HCT116 (cell line): ENCODE measurements around the gene C2orf74. TPM values are rescaled to one million over a fixed set of nuclear protein-coding genes. Genes with fewer than 3 reads are reported as not detected.

ENCODE experiments used
- ATAC-seq: fragments of 200-7000 bp; cut with Tn5 transposase; 2 replicates; pipeline ENCODE4 v1.9.1; 2020; ENCODE audit warnings: mild to moderate bottlenecking, moderate library complexity
- BruUV-seq: library from RNA; stranded (reverse); fragments of 400-500 nt; replicated peaks from 2 replicates; lab custom pipeline; 2021; lab: Mats Ljungman, UMichigan
- CTCF ChIA-PET: fragments of 300-600 bp; sonication (Branson Sonifier 250); formaldehyde crosslinking; loops from one replicate; lab custom pipeline; 2021; ENCODE audit warnings: antibody characterized with exemption; lab: Charles Lee
- POLR2A ChIA-PET: fragments of 300-600, 350-600 bp; sonication (Branson Sonifier 250); formaldehyde crosslinking; loops from one replicate; lab custom pipeline; 2021; ENCODE audit warnings: antibody characterized with exemption; lab: Charles Lee
- RAD21 ChIA-PET, 2 experiments: fragments of 300-600 bp; sonication (Branson Sonifier 250); formaldehyde crosslinking; loops; one replicate each; lab custom pipeline; 2023; ENCODE audit warnings: low total read pairs in 2 of 2; ENCODE audit not compliant: uncharacterized antibody in 2 of 2, unreplicated experiment in 2 of 2, low non-redundant PET in 1 of 2; lab: Charles Lee
- DNase-seq: peaks from one replicate; pipeline ENCODE4 v3.0.0-alpha.2; 2010; ENCODE audit warnings: low read depth, low spot score
- H2AFZ ChIP-seq: fragments of 200-600 bp; shearing (Covaris generic), sonication (generic); 2 replicates; pipeline ENCODE4 v1.6.1; 2017; ENCODE audit warnings: low read depth, mixed run types, mixed read lengths, antibody characterized with exemption, low read length; ENCODE audit not compliant: poor library complexity, severe bottlenecking
- H3K27ac ChIP-seq: 2 replicates; pipeline ENCODE4 v1.5.1; 2012; ENCODE audit warnings: low read depth, low read length
- H3K27me3 ChIP-seq: fragments of 200-600 bp; sonication (generic); 2 replicates; pipeline ENCODE4 v1.6.1; 2016; ENCODE audit warnings: mixed run types, low read length, mixed read lengths; ENCODE audit not compliant: insufficient read depth
- H3K36me3 ChIP-seq, 2 experiments: fragments of 200-500 bp in 1 of 2; fragments of 200-600 bp in 1 of 2; sonication (Bioruptor generic) in 1 of 2; sonication (generic) in 1 of 2; 2 replicates each; pipeline versions ENCODE4 v1.5.1 to v1.6.1; 2014 to 2016; ENCODE audit warnings: low read length in 2 of 2, inconsistent platforms in 1 of 2, mixed read lengths in 1 of 2, mixed run types in 1 of 2; ENCODE audit not compliant: insufficient read depth in 2 of 2, control insufficient read depth in 1 of 2
- H3K4me1 ChIP-seq, 2 experiments: fragments of 200-600 bp in 1 of 2; sonication (generic) in 1 of 2; 2 replicates each; pipeline versions ENCODE4 v1.5.1 to v1.6.1; 2012 to 2017; ENCODE audit warnings: low read length in 2 of 2, inconsistent platforms in 1 of 2, mild to moderate bottlenecking in 1 of 2, mixed read lengths in 1 of 2, mixed run types in 1 of 2, moderate library complexity in 1 of 2; ENCODE audit not compliant: insufficient read depth in 2 of 2, control insufficient read depth in 1 of 2
- H3K4me2 ChIP-seq: fragments of 200-600 bp; sonication (generic); 2 replicates; pipeline ENCODE4 v1.6.1; 2017; ENCODE audit warnings: mixed run types, low read length, mixed read lengths
- H3K4me3 ChIP-seq, 2 experiments: fragments of 200-600 bp in 1 of 2; sonication (generic) in 1 of 2; replicated peaks in 1 of 2; 2 replicates each; pipeline ENCODE4 v1.5.1; 2011 to 2016; ENCODE audit warnings: low read length in 2 of 2, control low read depth in 1 of 2, low read depth in 1 of 2, mild to moderate bottlenecking in 1 of 2, mixed read lengths in 1 of 2, mixed run types in 1 of 2
- H3K79me2 ChIP-seq: fragments of 200-600 bp; sonication (generic); 2 replicates; pipeline ENCODE4 v1.6.1; 2017; ENCODE audit warnings: mild to moderate bottlenecking, mixed run types, low read length, moderate library complexity, mixed read lengths; ENCODE audit not compliant: insufficient read depth
- H3K9ac ChIP-seq: fragments of 200-600 bp; sonication (generic); 2 replicates; pipeline ENCODE4 v1.6.1; 2016; ENCODE audit warnings: low read length, mixed read lengths
- H3K9me2 ChIP-seq: fragments of 200-600 bp; sonication (generic), shearing (Covaris generic); 2 replicates; pipeline ENCODE4 v1.6.1; 2017; ENCODE audit warnings: mixed run types, mild to moderate bottlenecking, moderate library complexity; ENCODE audit not compliant: insufficient read depth
- H3K9me3 ChIP-seq, 2 experiments: fragments of 200-500 bp in 1 of 2; fragments of 200-600 bp in 1 of 2; sonication (Bioruptor generic) in 1 of 2; sonication (generic) in 1 of 2; 2 replicates each; pipeline ENCODE4 v1.6.1; 2014 to 2017; ENCODE audit warnings: low read length in 2 of 2, mixed read lengths in 2 of 2, inconsistent platforms in 1 of 2, low read depth in 1 of 2, mild to moderate bottlenecking in 1 of 2, mixed run types in 1 of 2, moderate library complexity in 1 of 2; ENCODE audit not compliant: control insufficient read depth in 1 of 2, insufficient read depth in 1 of 2
- H4K20me1 ChIP-seq: fragments of 200-600 bp; sonication (generic), shearing (Covaris generic); 2 replicates; pipeline ENCODE4 v1.6.1; 2017; ENCODE audit warnings: mixed run types, mild to moderate bottlenecking, moderate library complexity; ENCODE audit not compliant: insufficient read depth
- ATF3 ChIP-seq: IDR thresholded peaks from 2 replicates; pipeline ENCODE4 v1.6.1; 2012
- CTCF ChIP-seq, 3 experiments: fragments of 200-600 bp in 1 of 3; sonication (generic) in 1 of 3; IDR thresholded peaks in 2 of 3; conservative IDR thresholded peaks in 1 of 3; 2 replicates each; pipeline ENCODE4 v1.5.1; 2012 to 2017; ENCODE audit warnings: low read depth in 2 of 3, low read length in 2 of 3, antibody characterized with exemption in 1 of 3, borderline replicate concordance in 1 of 3, control low read depth in 1 of 3, mild to moderate bottlenecking in 1 of 3, mixed read lengths in 1 of 3, mixed run types in 1 of 3, moderate library complexity in 1 of 3; ENCODE audit not compliant: insufficient read depth in 1 of 3
- EGR1 ChIP-seq: IDR thresholded peaks from 2 replicates; pipeline ENCODE4 v1.6.1; 2012; ENCODE audit warnings: low read depth
- EZH2 ChIP-seq: fragments of 200-600 bp; sonication (generic); IDR thresholded peaks from 2 replicates; pipeline ENCODE4 v1.6.1; 2017; ENCODE audit warnings: antibody characterized with exemption, mixed run types
- EZH2phosphoT487 ChIP-seq: fragments of 200-600 bp; IDR thresholded peaks from 2 replicates; pipeline ENCODE4 v1.6.1; 2018; ENCODE audit warnings: antibody characterized with exemption, borderline replicate concordance
- POLR2A ChIP-seq: IDR thresholded peaks from 2 replicates; pipeline ENCODE4 v1.7.0; 2011; ENCODE audit warnings: borderline replicate concordance; ENCODE audit not compliant: insufficient read depth, insufficient read length; ENCODE audit errors: extremely low read depth
- RAD21 ChIP-seq: IDR thresholded peaks from 2 replicates; pipeline ENCODE4 v1.6.1; 2012; ENCODE audit warnings: low read depth, mild to moderate bottlenecking
- REST ChIP-seq: IDR thresholded peaks from 2 replicates; pipeline ENCODE4 v1.6.1; 2012; ENCODE audit warnings: low read depth
- SIN3A ChIP-seq: IDR thresholded peaks from 2 replicates; pipeline ENCODE4 v1.6.1; 2012; ENCODE audit warnings: low read depth
- SP1 ChIP-seq: IDR thresholded peaks from 2 replicates; pipeline ENCODE4 v1.6.1; 2012; ENCODE audit warnings: low read depth
- TCF7L2 ChIP-seq: IDR thresholded peaks from 2 replicates; pipeline ENCODE4 v1.7.0; 2011; ENCODE audit warnings: borderline replicate concordance, inconsistent platforms; ENCODE audit not compliant: insufficient read depth, insufficient read length; ENCODE audit errors: extremely low read depth
- ZFX ChIP-seq: fragments of 450-650 bp; IDR thresholded peaks from 2 replicates; pipeline ENCODE4 v1.6.1; 2017
- ZNF274 ChIP-seq: fragments of 200-500 bp; sonication (Bioruptor generic); IDR thresholded peaks from 2 replicates; pipeline ENCODE4 v1.6.1; 2014; ENCODE audit warnings: mild to moderate bottlenecking, low read depth, low read length, inconsistent platforms
- intact Hi-C: fragments of 100-400 bp; cut with micrococcal nuclease; formaldehyde crosslinking; loops from 2 replicates; pipeline ENCODE4 v1.10.0; 2022
- total RNA-seq: library from RNA; stranded (reverse); gene quantifications from one replicate; pipeline ENCODE4 v1.2.1, GENCODE V29; 2021; ENCODE audit not compliant: unreplicated experiment
- TF ChIP-seq, protein P1 (sequence below): IDR thresholded peaks from 2 replicates; pipeline ENCODE4 v1.6.1; 2011; ENCODE audit warnings: mild to moderate bottlenecking, low read length, moderate library complexity; ENCODE audit not compliant: insufficient replicate concordance; ENCODE audit errors: extremely low read depth

C2orf74 gene
- total RNA-seq, 1 experiment from 2014 or later = not detected

GRCh38 chr2:61193670-61194561, 31.9 kb downstream of the C2orf74 start:
- Histone ChIP-seq H2AFZ (no peak overlapping the region), H3K4me2 (no peak overlapping the region), H3K4me3 (no peak overlapping the region), H3K4me1 (peaks cover 0 to 4% of the 10 kb centered on the region in 2 experiments; a peak in 2 of 4 replicates), H3K9me2 (no peaks in the 10 kb centered on the region), H3K79me2 (no peaks in the 10 kb centered on the region), H3K9ac (no peak overlapping the region), H3K36me3 (peaks cover 17 to 22% of the 10 kb centered on the region in 2 experiments), H3K9me3 (no peaks in the 10 kb centered on the region), H4K20me1 (no peaks in the 10 kb centered on the region), H3K27me3 (no peaks in the 10 kb centered on the region), H3K27ac (no peak overlapping the region)
- no TSS peak for BruUV-seq
- POLR2A ChIA-PET = no interaction called here
- intact Hi-C loops = no loop called here
- CTCF ChIA-PET = no interaction called here
- no peak for TF ChIP-seq SP1
- TF ChIP-seq EGR1 = no peak
- TF ChIP-seq, protein P1, sequence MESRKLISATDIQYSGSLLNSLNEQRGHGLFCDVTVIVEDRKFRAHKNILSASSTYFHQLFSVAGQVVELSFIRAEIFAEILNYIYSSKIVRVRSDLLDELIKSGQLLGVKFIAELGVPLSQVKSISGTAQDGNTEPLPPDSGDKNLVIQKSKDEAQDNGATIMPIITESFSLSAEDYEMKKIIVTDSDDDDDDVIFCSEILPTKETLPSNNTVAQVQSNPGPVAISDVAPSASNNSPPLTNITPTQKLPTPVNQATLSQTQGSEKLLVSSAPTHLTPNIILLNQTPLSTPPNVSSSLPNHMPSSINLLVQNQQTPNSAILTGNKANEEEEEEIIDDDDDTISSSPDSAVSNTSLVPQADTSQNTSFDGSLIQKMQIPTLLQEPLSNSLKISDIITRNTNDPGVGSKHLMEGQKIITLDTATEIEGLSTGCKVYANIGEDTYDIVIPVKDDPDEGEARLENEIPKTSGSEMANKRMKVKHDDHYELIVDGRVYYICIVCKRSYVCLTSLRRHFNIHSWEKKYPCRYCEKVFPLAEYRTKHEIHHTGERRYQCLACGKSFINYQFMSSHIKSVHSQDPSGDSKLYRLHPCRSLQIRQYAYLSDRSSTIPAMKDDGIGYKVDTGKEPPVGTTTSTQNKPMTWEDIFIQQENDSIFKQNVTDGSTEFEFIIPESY = no peak
- TF ChIP-seq ATF3 = no peak
- no peak for TF ChIP-seq RAD21
- TF ChIP-seq EZH2phosphoT487 = no peak
- no peak for TF ChIP-seq SIN3A
- no peak for TF ChIP-seq TCF7L2
- TF ChIP-seq POLR2A = no peak
- no peak for TF ChIP-seq ZNF274
- TF ChIP-seq REST = no peak
- no peak for TF ChIP-seq ZFX
- TF ChIP-seq EZH2 = no peak
- no peak for TF ChIP-seq CTCF (IDR thresholded peaks at IDR 0.05 in 2 of 3, conservative IDR thresholded peaks at IDR 0.05 in 1 of 3; ENCODE audit: borderline replicate concordance in 1 of 3, insufficient read depth in 1 of 3, low read depth in 2 of 3, low read length in 2 of 3)
- ATAC-seq (no peak), DNase-seq (no peak)
- RAD21 ChIA-PET = no interaction called here
